OCI-LY1 (cell line): ENCODE measurements around the gene B3GALNT2.

Experiments
- H2AFZ ChIP-seq: fragments of 200-600 bp; sonication (generic), shearing (Covaris generic); 2 replicates; pipeline ENCODE4 v1.6.0; 2014; ENCODE audit warnings: antibody characterized with exemption, mild to moderate bottlenecking, low read length
- H3F3A ChIP-seq: fragments of 200-600 bp; sonication (generic), shearing (Covaris generic); 2 replicates; pipeline ENCODE4 v1.6.0; 2014; ENCODE audit warnings: mild to moderate bottlenecking, antibody characterized with exemption, low read length, moderate library complexity; ENCODE audit not compliant: insufficient read depth
- H3K27ac ChIP-seq: fragments of 200-600 bp; sonication (generic); 2 replicates; pipeline ENCODE4 v1.5.1; 2014; ENCODE audit warnings: low read length, mixed run types, mild to moderate bottlenecking, low read depth; ENCODE audit not compliant: poor library complexity, severe bottlenecking
- H3K27me3 ChIP-seq: fragments of 200-600 bp; sonication (generic); 2 replicates; pipeline ENCODE4 v1.6.0; 2014; ENCODE audit warnings: antibody characterized with exemption, mild to moderate bottlenecking, low read length, moderate library complexity; ENCODE audit not compliant: insufficient read depth
- H3K36me3 ChIP-seq: fragments of 200-600 bp; sonication (generic); 2 replicates; pipeline ENCODE4 v1.6.1; 2014; ENCODE audit warnings: mild to moderate bottlenecking, antibody characterized with exemption, low read length, moderate library complexity, mixed read lengths; ENCODE audit not compliant: insufficient read depth
- H3K4me1 ChIP-seq: fragments of 200-600 bp; sonication (generic); 2 replicates; pipeline ENCODE4 v1.5.1; 2014; ENCODE audit warnings: mild to moderate bottlenecking, low read length, moderate library complexity; ENCODE audit not compliant: insufficient read depth, severe bottlenecking
- H3K4me2 ChIP-seq: fragments of 200-600 bp; sonication (generic), shearing (Covaris generic); 2 replicates; pipeline ENCODE4 v1.6.1; 2014; ENCODE audit warnings: low read length
- H3K4me3 ChIP-seq: fragments of 200-600 bp; sonication (generic); 2 replicates; pipeline ENCODE4 v1.5.1; 2014; ENCODE audit warnings: low read length, low read depth, mild to moderate bottlenecking, mixed read lengths; ENCODE audit not compliant: poor library complexity, severe bottlenecking
- H3K79me2 ChIP-seq: fragments of 200-600 bp; shearing (Covaris generic); 2 replicates; pipeline ENCODE4 v1.6.1; 2016; ENCODE audit warnings: mixed run types, low read length, mixed read lengths; ENCODE audit not compliant: insufficient read depth
- H3K9ac ChIP-seq: fragments of 200-600 bp; sonication (generic), shearing (Covaris generic); 2 replicates; pipeline ENCODE4 v1.6.1; 2014; ENCODE audit warnings: mild to moderate bottlenecking, low read length, mixed read lengths
- H3K9me2 ChIP-seq: fragments of 200-600 bp; sonication (generic), shearing (Covaris generic); 2 replicates; pipeline ENCODE4 v1.6.1; 2014; ENCODE audit warnings: low read depth, mild to moderate bottlenecking, low read length, mixed read lengths
- H3K9me3 ChIP-seq: fragments of 200-600 bp; shearing (Covaris generic); 2 replicates; pipeline ENCODE4 v1.6.1; 2014; ENCODE audit warnings: low read length, mixed read lengths
- H4K20me1 ChIP-seq: fragments of 200-600 bp; sonication (generic), shearing (Covaris generic); 2 replicates; pipeline ENCODE4 v1.6.0; 2016; ENCODE audit warnings: mild to moderate bottlenecking, low read length; ENCODE audit not compliant: insufficient read depth
- EZH2 ChIP-seq: fragments of 200-600 bp; sonication (generic), shearing (Covaris generic); IDR thresholded peaks from 2 replicates; pipeline ENCODE4 v1.8.0; 2017; ENCODE audit warnings: borderline replicate concordance, mixed run types, mild to moderate bottlenecking, antibody characterized with exemption, low read length, moderate library complexity, mixed read lengths
- TF ChIP-seq, protein P1 (sequence below): fragments of 200-600 bp; sonication (generic), shearing (Covaris generic); IDR thresholded peaks from 2 replicates; pipeline ENCODE4 v1.5.1; 2017; ENCODE audit warnings: mild to moderate bottlenecking, antibody characterized with exemption, low read length, moderate library complexity, mixed read lengths

Gene B3GALNT2

DNA sequence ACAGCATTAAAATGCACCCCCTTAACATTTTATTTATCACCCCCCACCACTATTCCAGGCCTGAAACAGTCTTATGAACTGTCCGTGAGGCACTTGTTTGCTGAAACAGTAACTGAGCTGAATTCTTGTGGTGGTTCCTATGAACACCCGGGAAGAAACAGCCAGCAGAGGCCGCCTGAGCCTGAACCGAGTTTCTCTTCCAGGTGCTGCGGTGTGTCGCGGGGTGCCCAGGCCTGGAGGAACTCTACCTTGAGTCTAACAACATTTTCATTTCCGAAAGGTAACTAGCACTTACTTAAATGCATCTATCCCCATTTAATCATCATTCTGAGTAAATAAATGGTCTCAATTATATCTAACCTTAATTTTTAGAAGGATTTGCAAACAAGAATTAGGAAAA is 70.3 kb downstream of the B3GALNT2 start:
- Histone ChIP-seq H3K36me3 (peaks cover 67% of the 10 kb centered on the region), H3K9me3 (no peaks in the 10 kb centered on the region), H3K4me2 (no peak overlapping the region), H3F3A (no peaks in the 10 kb centered on the region), H4K20me1 (no peaks in the 10 kb centered on the region), H3K27me3 (no peaks in the 10 kb centered on the region), H3K4me1 (no peaks in the 10 kb centered on the region), H3K9ac (no peak overlapping the region), H3K9me2 (no peaks in the 10 kb centered on the region), H3K4me3 (no peak overlapping the region), H3K27ac (no peak overlapping the region), H3K79me2 (no peaks in the 10 kb centered on the region), H2AFZ (no peak overlapping the region)
- no peak for TF ChIP-seq EZH2
- TF ChIP-seq, protein P1, sequence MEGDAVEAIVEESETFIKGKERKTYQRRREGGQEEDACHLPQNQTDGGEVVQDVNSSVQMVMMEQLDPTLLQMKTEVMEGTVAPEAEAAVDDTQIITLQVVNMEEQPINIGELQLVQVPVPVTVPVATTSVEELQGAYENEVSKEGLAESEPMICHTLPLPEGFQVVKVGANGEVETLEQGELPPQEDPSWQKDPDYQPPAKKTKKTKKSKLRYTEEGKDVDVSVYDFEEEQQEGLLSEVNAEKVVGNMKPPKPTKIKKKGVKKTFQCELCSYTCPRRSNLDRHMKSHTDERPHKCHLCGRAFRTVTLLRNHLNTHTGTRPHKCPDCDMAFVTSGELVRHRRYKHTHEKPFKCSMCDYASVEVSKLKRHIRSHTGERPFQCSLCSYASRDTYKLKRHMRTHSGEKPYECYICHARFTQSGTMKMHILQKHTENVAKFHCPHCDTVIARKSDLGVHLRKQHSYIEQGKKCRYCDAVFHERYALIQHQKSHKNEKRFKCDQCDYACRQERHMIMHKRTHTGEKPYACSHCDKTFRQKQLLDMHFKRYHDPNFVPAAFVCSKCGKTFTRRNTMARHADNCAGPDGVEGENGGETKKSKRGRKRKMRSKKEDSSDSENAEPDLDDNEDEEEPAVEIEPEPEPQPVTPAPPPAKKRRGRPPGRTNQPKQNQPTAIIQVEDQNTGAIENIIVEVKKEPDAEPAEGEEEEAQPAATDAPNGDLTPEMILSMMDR: no peak

DNA sequence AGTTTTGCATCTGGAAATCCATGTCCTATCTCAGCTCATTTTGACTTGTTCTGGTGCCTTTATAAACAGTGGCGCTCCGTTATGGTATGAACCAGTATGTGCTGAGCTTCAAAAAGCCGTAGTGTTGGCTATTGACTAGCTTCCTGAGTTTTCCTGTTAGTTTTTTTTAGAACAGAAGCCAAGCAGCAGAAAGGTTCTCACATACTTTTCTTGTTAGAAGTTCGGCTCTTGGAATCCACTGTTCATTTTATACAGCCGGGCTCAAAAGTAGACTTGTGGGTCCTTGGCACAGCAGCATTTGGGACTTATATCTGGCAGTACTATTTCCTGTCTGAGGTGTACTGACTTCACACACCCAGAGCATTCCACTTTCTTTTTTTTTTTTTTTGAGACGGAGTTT is 73.3 kb downstream of the B3GALNT2 start:
- no peaks in the 10 kb centered on the region for H4K20me1 ChIP-seq
- no peaks in the 10 kb centered on the region for H3K79me2 ChIP-seq
- no peak for TF ChIP-seq EZH2
- TF ChIP-seq, protein P1: no peak

DNA sequence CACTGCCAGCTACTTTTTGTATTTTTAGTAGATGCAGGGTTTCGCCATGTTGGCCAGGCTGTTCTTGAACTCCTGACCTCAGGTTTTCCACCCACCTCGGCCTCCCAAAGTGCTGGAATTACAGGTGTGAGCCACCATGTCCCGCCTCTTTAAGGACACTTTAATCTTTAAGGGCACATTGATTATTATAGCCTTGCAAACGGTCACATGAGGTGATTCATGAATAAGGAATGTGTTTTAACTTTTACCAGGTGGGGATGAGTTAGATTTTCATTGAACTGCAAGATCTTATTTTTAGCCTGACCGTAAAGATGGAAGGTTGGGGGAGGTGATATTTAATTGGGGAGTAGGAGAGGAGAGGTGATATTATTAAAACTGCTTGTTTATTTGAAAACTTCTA is 75.1 kb downstream of the B3GALNT2 start:
- no peak overlapping the region for H3K27ac ChIP-seq
- H3K79me2 ChIP-seq: no peaks in the 10 kb centered on the region
- no peak for TF ChIP-seq EZH2
- TF ChIP-seq, protein P1: no peak
- no peaks in the 10 kb centered on the region for H4K20me1 ChIP-seq
- peaks cover 45% of the 10 kb centered on the region; the same call in 1 of the 2 replicates for H3K36me3 ChIP-seq
- H3K27me3 ChIP-seq: no peaks in the 10 kb centered on the region
- no peaks in the 10 kb centered on the region for H3K9me2 ChIP-seq
- H3F3A ChIP-seq: no peaks in the 10 kb centered on the region
- H3K4me2 ChIP-seq: no peak overlapping the region
- no peaks in the 10 kb centered on the region for H3K9me3 ChIP-seq
- H3K9ac ChIP-seq: no peak overlapping the region
- H3K4me3 ChIP-seq: no peak overlapping the region
- no peak overlapping the region for H2AFZ ChIP-seq
- peaks cover 27% of the 10 kb centered on the region for H3K4me1 ChIP-seq

More for the DNA sequence above, 73.3 kb downstream of the B3GALNT2 start:
- H3K9me3 ChIP-seq: no peaks in the 10 kb centered on the region
- H3K9me2 ChIP-seq: no peaks in the 10 kb centered on the region
- no peaks in the 10 kb centered on the region for H3F3A ChIP-seq
- no peak overlapping the region for H2AFZ ChIP-seq
- H3K4me2 ChIP-seq: no peak overlapping the region
- H3K9ac ChIP-seq: no peak overlapping the region
- H3K27me3 ChIP-seq: no peaks in the 10 kb centered on the region
- peaks cover 51% of the 10 kb centered on the region for H3K36me3 ChIP-seq
- H3K4me1 ChIP-seq: peaks cover 9% of the 10 kb centered on the region
- H3K4me3 ChIP-seq: no peak overlapping the region
- no peak overlapping the region for H3K27ac ChIP-seq
